Small intestine (tissue), 16 donors: ENCODE results near the gene RCC2. TPM values are rescaled to one million over a fixed set of nuclear protein-coding genes. Genes with fewer than 3 reads are reported as not detected.
"Not testable (repeated sequence)": the region's sequence is repeated elsewhere in the genome, so short reads cannot be mapped to it uniquely, and the experiment has no call there.

ENCODE experiments used
- DNase-seq, 2 donors: peaks; one replicate each; pipeline versions ENCODE4 v3.0.0 to v3.0.0-alpha.2; 2013
- FAIRE-seq: peaks from 2 replicates; lab custom pipeline; 2012; peaks lifted over from hg19 to GRCh38; lab: Jason Lieb, UNC
- H3K27ac ChIP-seq, 3 donors: one replicate each; pipeline ENCODE4 v1.5.1; 2013; ENCODE audit warnings: low read length in 2 of 3, mild to moderate bottlenecking in 2 of 3, control low read depth in 1 of 3, inconsistent platforms in 1 of 3, low read depth in 1 of 3, moderate library complexity in 1 of 3
- H3K27me3 ChIP-seq, 3 donors: one replicate each; pipeline ENCODE4 v1.6.1; 2013; ENCODE audit warnings: low read length in 3 of 3, inconsistent platforms in 1 of 3; ENCODE audit not compliant: control insufficient read depth in 3 of 3, insufficient read depth in 3 of 3
- H3K36me3 ChIP-seq, 3 donors: one replicate each; pipeline ENCODE4 v1.6.1; 2013; ENCODE audit warnings: low read length in 3 of 3, inconsistent platforms in 1 of 3, low read depth in 1 of 3, mild to moderate bottlenecking in 1 of 3, moderate library complexity in 1 of 3; ENCODE audit not compliant: control insufficient read depth in 3 of 3, insufficient read depth in 2 of 3
- H3K4me1 ChIP-seq, 3 donors: one replicate each; pipeline ENCODE4 v1.6.1; 2013; ENCODE audit warnings: low read length in 2 of 3, inconsistent platforms in 1 of 3, low read depth in 1 of 3, mild to moderate bottlenecking in 1 of 3, moderate library complexity in 1 of 3; ENCODE audit not compliant: control insufficient read depth in 3 of 3, insufficient read depth in 2 of 3
- H3K4me3 ChIP-seq, 3 donors: one replicate each; pipeline ENCODE4 v1.5.1; 2013; ENCODE audit warnings: low read length in 3 of 3, control low read depth in 1 of 3, inconsistent platforms in 1 of 3, low read depth in 1 of 3, mild to moderate bottlenecking in 1 of 3, moderate library complexity in 1 of 3
- H3K9me3 ChIP-seq, 2 donors: one replicate each; pipeline ENCODE4 v1.6.1; 2013; ENCODE audit warnings: low read depth in 1 of 2, low read length in 1 of 2; ENCODE audit not compliant: control insufficient read depth in 2 of 2, insufficient read depth in 1 of 2
- WGBS, 3 donors: extraction: QIAGEN DNeasy Blood & Tissue Kit; methylation state at CpG; one replicate each; pipeline ENCODE4 v1.1.7; 2013; 5-methylcytosine and 5-hydroxymethylcytosine counted together
- long read RNA-seq, 10 donors: transcript quantifications; one replicate each; lab custom pipeline, GENCODE V29; 2026
- polyA plus RNA-seq, 4 donors: library from polyadenylated mRNA; stranded (reverse) in 3 of 4; unstranded in 1 of 4; fragments of 200-250 nt in 3 of 4; fragments of 120-200 nt in 1 of 4; gene quantifications; one replicate each; pipeline versions ENCODE4 v1.2.1 to v1.2.3, GENCODE V29; 2013
- donor health status: healthy with polysubstance abuse.
- donor health status: control.
- donor health status: control.
- donor health status: Bipolar disorder and iron deficiency.
- donor health status: healthy.

The RCC2 gene
- polyA plus RNA-seq = 10 to 100 TPM; 11.2 to 65.6 (median 29.6) TPM
- long read RNA-seq, donor 1 = 0 reads
- long read RNA-seq, donor 2, full-length matches to known transcripts = 4 of 4 reads
- long read RNA-seq, donor 2, partial matches to known transcripts = 0 of 4 reads
- long read RNA-seq, donor 2, other reads (novel, unspliced or antisense) = 0 of 4 reads
- long read RNA-seq, donor 3, full-length matches to known transcripts = 8 of 83 reads
- long read RNA-seq, donor 3, partial matches to known transcripts = 75 of 83 reads
- long read RNA-seq, donor 3, other reads (novel, unspliced or antisense) = 0 of 83 reads
- long read RNA-seq, donor 4, full-length matches to known transcripts = 1 of 1 reads
- long read RNA-seq, donor 4, partial matches to known transcripts = 0 of 1 reads
- long read RNA-seq, donor 4, other reads (novel, unspliced or antisense) = 0 of 1 reads
- long read RNA-seq, donor 5 = 0 reads
- long read RNA-seq, donor 6, partial matches to known transcripts = 0 of 4 reads
- long read RNA-seq, donor 6, other reads (novel, unspliced or antisense) = 0 of 4 reads
- long read RNA-seq, donor 7 = 0 reads
- long read RNA-seq, donor 8, full-length matches to known transcripts = 1 of 1 reads
- long read RNA-seq, donor 8, partial matches to known transcripts = 0 of 1 reads
- long read RNA-seq, donor 8, other reads (novel, unspliced or antisense) = 0 of 1 reads
- long read RNA-seq, donor 9, full-length matches to known transcripts = 3 of 3 reads
- long read RNA-seq, donor 9, partial matches to known transcripts = 0 of 3 reads
- long read RNA-seq, donor 9, other reads (novel, unspliced or antisense) = 0 of 3 reads
- long read RNA-seq, donor 10, full-length matches to known transcripts = 15 of 15 reads
- long read RNA-seq, donor 10, partial matches to known transcripts = 0 of 15 reads
- long read RNA-seq, donor 10, other reads (novel, unspliced or antisense) = 0 of 15 reads

DNA sequence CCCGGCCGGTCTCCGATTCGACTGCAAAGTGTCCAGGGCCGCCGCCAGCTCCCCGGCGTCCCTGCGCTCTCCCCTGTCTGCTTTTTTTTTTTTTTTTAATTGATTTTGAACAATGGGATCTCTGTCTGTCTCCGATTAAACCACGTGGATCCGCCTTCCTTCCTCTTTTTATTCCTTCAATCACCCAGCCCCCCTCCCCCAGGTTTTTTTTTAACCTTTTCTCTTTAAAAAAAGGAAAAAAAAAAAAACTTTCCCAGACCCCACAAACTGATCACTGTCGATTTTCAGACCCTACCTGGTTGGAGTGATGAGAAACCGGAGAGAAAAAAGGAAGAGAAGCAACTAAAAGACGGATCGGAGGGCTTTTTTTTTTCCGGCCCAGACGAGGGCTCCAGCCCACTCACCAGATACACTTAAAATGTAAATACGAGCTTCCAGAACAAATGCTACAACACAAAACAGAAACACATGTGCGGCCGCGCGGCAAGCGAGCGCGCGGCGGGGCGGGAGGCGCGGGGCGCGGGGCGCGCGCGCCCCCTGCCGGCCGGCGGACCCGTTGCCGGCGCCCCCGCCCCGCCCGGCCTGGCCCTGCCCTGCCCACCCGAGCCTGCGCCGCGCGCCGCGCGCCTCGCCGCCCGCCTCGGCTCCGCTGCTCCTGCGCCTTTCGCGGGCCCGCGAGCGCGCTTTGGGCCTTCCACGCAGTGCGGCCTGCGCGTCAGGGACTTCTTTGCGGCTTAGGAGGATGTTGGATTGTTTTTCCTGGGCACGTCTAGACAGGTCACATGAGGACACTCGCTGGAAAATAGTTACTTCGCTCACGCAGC lies at the start of gene RCC2:
Gene RCC2, minus strand, starts transcription at position 428 of the 824 bp plus-strand sequence. CDS start 1,163 bp downstream, outside the sequence.
- peak within 1 kb of the TSS; percentile 76 to 88 (median 81) for H3K27ac ChIP-seq
- WGBS, 3 donors = 0 to 1% (median 1%) methylated on average over 68 to 75 of the region's 75 CpGs
- H3K27me3 ChIP-seq = peaks cover 0 to 16% (median 0%) of the 10 kb centered on the region in 3 donors
- peaks cover 0 to 11% (median 0%) of the 10 kb centered on the region in 3 donors for H3K4me1 ChIP-seq
- peak; percentile 65 to 79 for DNase-seq
- H3K36me3 ChIP-seq = peaks cover 0 to 19% (median 0%) of the 10 kb centered on the region in 3 donors
- no peaks in the 10 kb centered on the region for H3K9me3 ChIP-seq
- no peak for FAIRE-seq
- peak within 1 kb of the TSS; percentile 82 to 93 (median 88) for H3K4me3 ChIP-seq

DNA sequence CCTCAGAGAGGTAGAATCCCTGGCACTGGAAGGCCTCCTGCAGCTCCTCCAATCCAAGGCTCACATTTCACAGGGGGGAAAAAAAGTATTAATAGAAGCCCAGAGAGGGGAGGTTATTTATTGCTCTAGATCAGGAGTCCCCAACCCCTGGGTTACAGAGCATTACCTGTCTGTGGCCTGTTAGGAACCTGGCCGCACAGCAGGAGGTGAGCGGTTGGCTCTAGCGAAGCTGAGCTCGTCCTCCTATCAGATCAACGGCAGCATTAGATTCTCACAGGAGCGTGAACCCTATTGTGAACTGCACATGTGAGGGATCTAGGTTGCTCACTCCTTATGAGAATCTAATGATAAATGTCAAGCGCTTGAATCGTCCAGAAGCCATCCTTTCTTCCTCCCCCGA lies 46.8 kb upstream of the RCC2 start:
- Histone ChIP-seq H3K27me3 (no peaks in the 10 kb centered on the region), H3K4me1 (no peaks in the 10 kb centered on the region), H3K27ac (no peak overlapping the region), H3K4me3 (no peak overlapping the region), H3K9me3 (no peaks in the 10 kb centered on the region), H3K36me3 (no peaks in the 10 kb centered on the region)
- FAIRE-seq (no peak), DNase-seq (no peak)
- 82 to 84% (median 84%) methylated on average over 9 of the region's 9 CpGs for WGBS, 3 donors

- Histone ChIP-seq H3K27ac (no peak overlapping the region), H3K4me3 (no peak overlapping the region), H3K27me3 (no peaks in the 10 kb centered on the region), H3K9me3 (no peaks in the 10 kb centered on the region), H3K36me3 (no peaks in the 10 kb centered on the region), H3K4me1 (no peaks in the 10 kb centered on the region)
- WGBS, 3 donors = 35 to 62% (median 61%) methylated on average over 10 of the region's 10 CpGs
- DNase-seq (no peak), FAIRE-seq (no peak)
Measured at GRCh38 chr1:17485281-17485680, 45.8 kb upstream of the RCC2 start.

DNA sequence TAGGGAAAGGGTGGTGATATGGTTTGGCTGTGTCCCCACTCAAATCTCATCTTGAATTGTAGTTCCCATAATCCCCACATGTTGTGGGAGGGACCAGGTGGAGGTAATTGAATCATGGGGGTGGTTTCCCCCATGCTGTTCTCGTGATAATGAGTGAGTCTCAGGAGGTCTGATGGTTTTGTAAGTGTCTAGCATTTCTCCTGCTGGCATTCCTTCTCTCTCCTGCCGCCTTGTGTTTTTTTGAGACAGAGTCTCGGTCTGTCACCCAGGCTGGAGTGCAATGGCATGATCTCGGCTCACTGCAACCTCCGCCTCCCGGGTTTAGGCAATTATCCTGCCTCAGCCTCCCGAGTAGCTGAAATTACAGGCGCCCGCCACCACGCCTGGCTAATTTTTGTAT lies 42.5 kb upstream of the RCC2 start:
- DNase-seq, H3K27ac ChIP-seq, H3K4me1 ChIP-seq, H3K36me3 ChIP-seq, H3K4me3 ChIP-seq, H3K27me3 ChIP-seq, FAIRE-seq, H3K9me3 ChIP-seq: not testable (repeated sequence)
- 81 to 87% (median 84%) methylated on average over 10 of the region's 10 CpGs for WGBS, 3 donors

DNA sequence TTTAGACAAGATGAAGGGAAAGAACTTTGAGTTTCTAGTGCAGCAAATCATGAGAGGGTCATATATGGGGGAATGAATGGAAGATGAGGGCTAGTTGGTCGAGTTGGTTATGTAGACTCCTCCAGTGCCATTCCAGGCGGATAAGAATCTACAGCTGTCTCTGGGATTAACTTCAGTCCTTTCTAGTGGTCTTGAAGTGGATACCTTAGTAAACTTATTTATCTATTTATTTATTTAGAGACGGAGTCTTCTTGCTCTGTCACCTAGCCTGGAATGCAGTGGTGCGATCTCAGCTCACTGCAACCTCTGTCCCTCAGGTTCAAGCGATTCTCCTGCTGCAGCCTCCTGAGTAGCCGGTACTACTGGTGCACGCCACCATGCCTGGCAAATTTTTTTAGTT lies 41.4 kb upstream of the RCC2 start:
- Histone ChIP-seq H3K27ac (no peak overlapping the region), H3K36me3 (no peaks in the 10 kb centered on the region), H3K27me3 (no peaks in the 10 kb centered on the region), H3K9me3 (no peaks in the 10 kb centered on the region), H3K4me1 (no peaks in the 10 kb centered on the region), H3K4me3 (no peak overlapping the region)
- FAIRE-seq (no peak), DNase-seq (no peak)
- 75 to 83% (median 81%) methylated on average over 7 of the region's 7 CpGs for WGBS, 3 donors

DNA sequence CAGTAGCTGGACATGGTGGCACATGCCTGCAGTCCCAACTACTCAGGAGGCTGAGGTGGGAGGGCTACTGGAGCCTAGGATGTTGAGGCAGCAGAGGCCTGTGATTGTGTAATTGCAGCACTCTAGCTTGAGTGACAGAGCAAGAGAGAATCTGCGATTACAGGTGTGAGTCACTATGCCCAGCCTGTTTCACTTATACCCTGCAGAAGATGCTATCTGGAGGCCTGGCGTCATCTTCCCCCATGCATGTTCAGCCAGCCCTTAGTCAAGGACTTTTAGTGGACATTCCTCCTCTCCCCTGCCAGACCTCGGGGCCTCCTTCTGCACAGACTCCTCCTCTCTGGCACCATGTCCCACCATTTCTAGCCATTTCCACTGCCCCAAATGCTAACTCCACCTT lies 36.3 kb upstream of the RCC2 start:
- Histone ChIP-seq H3K36me3 (no peaks in the 10 kb centered on the region), H3K4me3 (no peak overlapping the region), H3K27ac (no peak overlapping the region), H3K27me3 (no peaks in the 10 kb centered on the region), H3K9me3 (no peaks in the 10 kb centered on the region), H3K4me1 (no peaks in the 10 kb centered on the region)
- 61 to 83% (median 67%) methylated on average over 3 of the region's 3 CpGs for WGBS, 3 donors
- DNase-seq (no peak), FAIRE-seq (no peak)

DNA sequence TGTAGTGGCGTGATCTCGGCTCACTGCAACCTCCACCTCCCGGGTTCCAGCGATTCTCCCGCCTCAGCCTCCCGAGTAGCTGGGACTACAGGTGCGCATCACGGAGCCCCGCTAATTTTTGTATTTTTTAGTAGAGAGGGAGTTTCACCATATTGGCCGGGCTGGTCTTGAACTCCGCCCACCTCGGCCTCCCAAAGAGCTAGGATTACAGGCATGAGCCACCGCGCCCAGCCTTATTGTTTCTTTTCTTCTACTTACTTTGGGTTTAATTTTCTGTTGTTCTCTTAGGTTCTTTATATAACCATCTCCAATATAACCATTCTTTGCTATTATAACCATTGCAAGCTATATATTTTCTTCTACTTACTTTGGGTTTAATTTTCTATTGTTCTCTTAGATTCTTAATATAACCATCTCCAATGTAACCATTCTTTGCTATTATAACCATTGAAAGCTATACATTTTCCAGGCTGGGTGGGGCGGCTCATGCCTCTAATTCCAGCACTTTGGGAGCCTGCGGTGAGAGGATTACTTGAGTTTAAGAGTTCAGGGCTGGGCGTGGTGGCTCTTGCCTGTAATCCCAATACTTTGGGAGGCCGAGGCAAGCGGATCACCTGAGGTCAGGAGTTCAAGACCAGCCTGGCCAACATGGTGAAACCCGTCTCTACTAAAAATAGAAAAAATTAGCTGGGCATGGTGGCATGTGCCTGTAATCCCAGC lies 35.5 kb upstream of the RCC2 start:
- not testable (repeated sequence) for H3K4me3 ChIP-seq, DNase-seq, H3K4me1 ChIP-seq, H3K27me3 ChIP-seq, H3K9me3 ChIP-seq, H3K27ac ChIP-seq, FAIRE-seq, H3K36me3 ChIP-seq
- 84 to 90% (median 88%) methylated on average over 20 of the region's 20 CpGs for WGBS, 3 donors
